AG04449 (cell line): ENCODE measurements around the gene DPH7.

Source experiments
- CTCF ChIA-PET: fragments of 350-600 bp; formaldehyde crosslinking; extraction: SDS; loops from one replicate; lab custom pipeline; 2021; ENCODE audit warnings: antibody characterized with exemption; lab: Yijun Ruan, JAX
- POLR2A ChIA-PET: fragments of 400-600, 350-600 bp; formaldehyde crosslinking; extraction: SDS; loops from one replicate; lab custom pipeline; 2020; ENCODE audit warnings: antibody characterized with exemption, inconsistent platforms; lab: Yijun Ruan, JAX
- DNase-seq: peaks from one replicate; pipeline ENCODE4 v3.0.0-alpha.2; 2010; ENCODE audit warnings: low read depth, low spot score
- H3K4me3 ChIP-seq: 2 replicates; pipeline ENCODE4 v1.5.1; 2011; ENCODE audit warnings: low read depth, mild to moderate bottlenecking, control low read depth, low read length
- TF ChIP-seq, protein P1 (sequence below): IDR thresholded peaks from one replicate; pipeline ENCODE4 v1.5.1; 2011; ENCODE audit warnings: mild to moderate bottlenecking, moderate library complexity, low read length, control low read depth, inconsistent platforms; ENCODE audit not compliant: insufficient read depth; ENCODE audit errors: missing control alignments

DPH7 gene

DNA sequence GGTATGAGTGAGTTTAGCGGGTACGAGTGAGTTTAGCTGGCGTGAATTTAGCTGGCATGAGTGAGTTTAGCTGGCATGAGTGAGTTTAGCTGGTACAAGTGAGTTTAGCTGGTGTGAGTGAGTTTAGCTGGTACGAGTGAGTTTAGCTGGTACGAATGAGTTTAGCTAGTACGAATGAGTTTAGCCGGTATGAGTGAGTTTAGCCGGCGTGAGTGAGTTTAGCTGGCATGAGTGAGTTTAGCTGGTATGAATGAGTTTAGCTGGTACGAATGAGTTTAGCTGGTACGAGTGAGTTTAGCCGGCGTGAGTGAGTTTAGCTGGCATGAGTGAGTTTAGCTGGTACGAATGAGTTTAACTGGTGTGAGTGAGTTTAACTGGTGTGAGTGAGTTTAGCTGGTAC lies 69.5 kb downstream of the DPH7 start:
- CTCF ChIA-PET, result interaction anchor here (0.6 to 3.8 kb wide), 6 partner anchors 9 to 207 kb away, joined by 3 to 16 read pairs (median 3); partner anchors contain the start of gene NRARP
- TF ChIP-seq, protein P1, sequence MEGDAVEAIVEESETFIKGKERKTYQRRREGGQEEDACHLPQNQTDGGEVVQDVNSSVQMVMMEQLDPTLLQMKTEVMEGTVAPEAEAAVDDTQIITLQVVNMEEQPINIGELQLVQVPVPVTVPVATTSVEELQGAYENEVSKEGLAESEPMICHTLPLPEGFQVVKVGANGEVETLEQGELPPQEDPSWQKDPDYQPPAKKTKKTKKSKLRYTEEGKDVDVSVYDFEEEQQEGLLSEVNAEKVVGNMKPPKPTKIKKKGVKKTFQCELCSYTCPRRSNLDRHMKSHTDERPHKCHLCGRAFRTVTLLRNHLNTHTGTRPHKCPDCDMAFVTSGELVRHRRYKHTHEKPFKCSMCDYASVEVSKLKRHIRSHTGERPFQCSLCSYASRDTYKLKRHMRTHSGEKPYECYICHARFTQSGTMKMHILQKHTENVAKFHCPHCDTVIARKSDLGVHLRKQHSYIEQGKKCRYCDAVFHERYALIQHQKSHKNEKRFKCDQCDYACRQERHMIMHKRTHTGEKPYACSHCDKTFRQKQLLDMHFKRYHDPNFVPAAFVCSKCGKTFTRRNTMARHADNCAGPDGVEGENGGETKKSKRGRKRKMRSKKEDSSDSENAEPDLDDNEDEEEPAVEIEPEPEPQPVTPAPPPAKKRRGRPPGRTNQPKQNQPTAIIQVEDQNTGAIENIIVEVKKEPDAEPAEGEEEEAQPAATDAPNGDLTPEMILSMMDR, result no peak
- H3K4me3 ChIP-seq, result no peak overlapping the region
- POLR2A ChIA-PET, result no interaction called here
- no peak for DNase-seq

DNA sequence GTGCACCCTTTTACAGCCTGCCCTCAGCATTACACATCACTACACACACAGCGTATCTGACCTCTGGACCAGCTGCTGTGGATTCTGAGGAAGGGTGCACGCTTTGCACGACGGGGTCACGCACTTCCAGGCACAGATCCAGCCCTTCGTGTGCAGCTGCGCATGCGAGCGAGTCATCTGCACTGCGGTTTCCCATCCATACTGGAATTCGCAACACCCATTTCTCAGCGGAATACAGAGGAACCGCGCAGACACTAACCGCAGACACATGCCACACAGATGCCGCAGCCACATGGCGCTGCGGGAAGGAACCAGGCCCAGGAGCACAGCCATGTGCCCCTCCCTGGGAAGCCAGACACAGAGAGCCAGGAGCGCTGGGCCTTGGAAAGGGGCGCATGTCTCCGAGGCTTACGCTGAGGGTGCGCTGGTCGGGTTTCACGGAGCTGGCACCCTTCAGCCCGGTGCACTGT lies 72.0 kb downstream of the DPH7 start:
- CTCF ChIA-PET, result interaction anchor here (0.8 to 3.8 kb wide), 6 partner anchors 16 to 84 kb away, joined by 3 to 16 read pairs (median 3); partner anchors contain the start of genes EXD3 and NOXA1
- POLR2A ChIA-PET, result no interaction called here
- peak; percentile 57 for DNase-seq
- TF ChIP-seq, protein P1, result no peak
- no peak overlapping the region; the same call in 1 of the 2 replicates for H3K4me3 ChIP-seq

DNA sequence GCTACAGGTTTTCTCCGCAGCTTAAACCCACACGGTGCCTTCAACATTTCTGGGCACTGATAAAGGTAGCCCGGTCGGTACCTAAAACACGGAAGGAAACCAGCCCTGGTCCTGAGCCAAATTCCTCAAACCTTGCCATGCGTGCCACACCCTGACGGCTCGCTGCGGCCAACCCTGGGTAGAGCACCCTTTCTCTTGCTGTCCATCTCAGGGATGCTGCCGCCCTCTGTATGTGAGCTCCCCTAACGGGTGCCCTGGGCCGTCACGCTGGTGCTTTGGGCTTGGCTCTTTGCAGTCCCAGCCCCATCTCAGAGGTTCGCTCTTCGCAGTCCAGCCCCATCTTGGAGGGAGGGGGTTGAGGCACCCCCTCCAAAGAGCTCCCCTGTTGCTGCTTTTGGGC lies 72.5 kb downstream of the DPH7 start:
- CTCF ChIA-PET, result interaction anchor here (0.8 to 3.8 kb wide), 6 partner anchors 19 to 84 kb away, joined by 3 to 16 read pairs (median 3); partner anchors contain the start of genes EXD3 and NOXA1

DNA sequence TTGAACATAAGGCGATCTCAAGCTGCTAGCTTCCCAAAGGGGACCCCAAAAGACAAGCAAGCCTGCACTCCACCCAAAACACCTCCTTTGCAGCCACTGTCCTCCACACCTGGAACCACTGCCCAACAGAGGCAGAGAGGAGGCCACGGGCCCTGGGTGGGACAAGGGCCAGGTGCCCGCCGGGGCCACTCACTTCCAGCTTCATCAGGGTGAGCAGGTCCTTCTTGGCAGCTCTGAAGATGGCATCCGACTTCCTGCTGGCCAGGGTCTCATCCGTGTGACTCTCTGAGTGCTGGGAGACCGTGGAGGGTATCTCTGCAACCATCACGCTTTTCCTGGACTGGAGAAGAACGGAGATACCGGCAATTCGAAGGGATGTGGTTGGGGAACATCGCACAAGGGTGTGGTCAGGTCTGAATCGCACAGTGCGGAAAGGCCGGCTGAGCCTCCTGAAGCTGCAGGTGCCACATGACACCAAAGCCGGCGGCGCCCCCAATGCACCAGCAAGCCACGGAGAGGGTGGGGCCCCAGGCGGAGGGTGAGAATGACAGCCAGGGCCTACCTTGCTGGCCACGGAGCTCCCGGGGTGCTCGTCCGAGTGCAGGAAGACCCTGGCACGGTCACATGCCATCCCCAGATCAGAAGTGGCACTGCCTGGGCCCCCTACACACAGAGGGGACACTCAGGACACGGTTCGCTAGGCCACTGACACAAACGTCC lies 73.1 kb downstream of the DPH7 start:
- no peak for DNase-seq
- ChIA-PET CTCF (interaction anchor here (0.7 to 3.8 kb wide), 9 partner anchors 18 to 211 kb away, joined by 3 to 16 read pairs (median 3); partner anchors contain the start of gene EXD3), POLR2A (no interaction called here)

More for the DNA sequence above, 72.5 kb downstream of the DPH7 start:
- H3K4me3 ChIP-seq, result no peak overlapping the region; the same call in 1 of the 2 replicates
- TF ChIP-seq, protein P1, result no peak
- POLR2A ChIA-PET, result no interaction called here
- DNase-seq, result no peak

More for the DNA sequence above, 73.1 kb downstream of the DPH7 start:
- TF ChIP-seq, protein P1, result no peak
- H3K4me3 ChIP-seq, result no peak overlapping the region
